HG03066 (cell line): ENCODE data around the gene MEIOB.
"Not testable (repeated sequence)": the region's sequence is repeated elsewhere in the genome, so short reads cannot be mapped to it uniquely, and the experiment has no call there.

Source experiments
- ATAC-seq: cut with Tn5 transposase; IDR thresholded peaks from one replicate; pipeline ENCODE4 v1.9.1; 2021; ENCODE audit warnings: low read depth; ENCODE audit not compliant: unreplicated experiment

Gene MEIOB

GRCh38 chr16:1816396-1817275 lies 55.3 kb downstream of the MEIOB start:
- ATAC-seq: no peak

- no peak for ATAC-seq
Measured at GRCh38 chr16:1815461-1815860, 56.5 kb downstream of the MEIOB start.

- ATAC-seq: no peak
Measured at GRCh38 chr16:1812732-1813163, 59.2 kb downstream of the MEIOB start.

GRCh38 chr16:1810536-1810935 lies 61.4 kb downstream of the MEIOB start:
- ATAC-seq: no peak

- no peak for ATAC-seq
Measured at GRCh38 chr16:1810106-1810505, 61.9 kb downstream of the MEIOB start.

- ATAC-seq: no peak
Measured at GRCh38 chr16:1809281-1809801, 62.6 kb downstream of the MEIOB start.

- ATAC-seq: no peak
Measured at GRCh38 chr16:1808691-1809090, 63.3 kb downstream of the MEIOB start.

- ATAC-seq: no peak
Measured at GRCh38 chr16:1807626-1808025, 64.3 kb downstream of the MEIOB start.

GRCh38 chr16:1800701-1801100 lies 71.3 kb downstream of the MEIOB start:
- no peak for ATAC-seq

GRCh38 chr16:1799263-1799662 lies 72.7 kb downstream of the MEIOB start:
- ATAC-seq: not testable (repeated sequence)

- ATAC-seq: no peak
Measured at GRCh38 chr16:1794908-1795666, 76.9 kb downstream of the MEIOB start.

GRCh38 chr16:1794221-1794871 lies 77.6 kb downstream of the MEIOB start:
- ATAC-seq: no peak

- no peak for ATAC-seq
Measured at GRCh38 chr16:1793578-1794220, 78.3 kb downstream of the MEIOB start, which contains the start of gene IGFALS. TSS of gene IGFALS (minus strand) at chr16:1793705. CDS start at chr16:1793652, 53 bp downstream.

- no peak for ATAC-seq
Measured at GRCh38 chr16:1792836-1793577, 79.0 kb downstream of the MEIOB start.

- ATAC-seq: no peak
Measured at GRCh38 chr16:1791943-1792812, 79.8 kb downstream of the MEIOB start.

- no peak for ATAC-seq
Measured at GRCh38 chr16:1791256-1791942, 80.6 kb downstream of the MEIOB start.

GRCh38 chr16:1790611-1791255 lies 81.2 kb downstream of the MEIOB start:
- no peak for ATAC-seq

- ATAC-seq: no peak
Measured at GRCh38 chr16:1790261-1790610, 81.7 kb downstream of the MEIOB start.
